ENCODE data around the gene MTMR6. TPM values are rescaled to one million over a fixed set of nuclear protein-coding genes. Genes with fewer than 3 reads are reported as not detected.

The MTMR6 gene
- total RNA-seq, 2 donors from 2014 or later = 6.3 to 7.7 TPM

DNA sequence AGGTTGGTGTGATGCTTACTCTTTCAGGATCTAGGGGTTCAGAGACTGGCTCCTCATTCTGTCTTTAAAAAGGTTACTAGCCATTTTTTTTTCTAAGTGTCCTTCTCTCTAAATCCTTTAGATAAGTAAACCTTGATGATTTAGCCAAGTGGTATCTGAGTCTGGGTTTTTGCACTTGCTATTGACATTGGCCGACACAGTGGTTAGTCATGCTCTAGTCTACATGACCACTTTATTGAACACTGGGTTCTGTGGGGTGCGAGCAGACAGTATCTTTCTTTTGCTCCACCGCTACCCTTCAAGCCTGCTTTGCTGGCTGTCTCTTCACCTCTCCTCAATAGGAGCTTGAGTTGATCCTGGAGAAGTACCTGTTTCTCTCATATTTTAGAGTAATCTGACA is 7.9 kb upstream of the MTMR6 start:
- H3K27ac Mint-ChIP-seq = no peak overlapping the region

DNA sequence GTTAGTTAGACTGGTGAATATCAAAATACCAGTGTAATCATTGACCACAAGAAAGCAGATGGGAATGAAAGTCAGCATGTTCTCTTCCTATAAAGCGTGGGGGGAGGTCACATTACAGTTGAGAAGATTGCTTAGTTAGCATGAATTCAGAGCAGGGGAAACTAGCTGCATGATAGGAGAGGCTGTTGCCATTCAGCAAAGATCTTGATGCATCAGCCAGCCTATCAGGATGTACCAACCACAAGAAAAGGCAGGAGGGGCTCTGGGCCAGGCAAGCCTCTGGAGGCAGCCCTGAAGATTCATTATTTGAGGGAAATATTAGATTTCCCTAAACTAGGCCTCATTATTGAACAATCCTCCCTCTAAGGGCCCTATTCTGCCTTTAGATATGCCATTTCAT is 5.0 kb upstream of the MTMR6 start:
- Histone ChIP-seq H3K27me3 (ENCODE audit: control insufficient read depth, insufficient read depth, low read length, poor library complexity, severe bottlenecking) (peaks cover 38% of the 10 kb centered on the region), H3K9me3 (ENCODE audit: control insufficient read depth, low read length) (no peaks in the 10 kb centered on the region), H3K27ac (ENCODE audit: low read depth, low read length) (no peak overlapping the region), H3K9ac (ENCODE audit: extremely low read depth, low read length, poor library complexity, severe bottlenecking) (no peak overlapping the region), H3K4me1 (ENCODE audit: control insufficient read depth, insufficient read depth, low read length) (no peaks in the 10 kb centered on the region), H3K36me3 (ENCODE audit: control insufficient read depth, insufficient read depth, low read length) (no peaks in the 10 kb centered on the region), H3K4me3 (ENCODE audit: low read length) (no peak overlapping the region)
- TF ChIP-seq, protein P1, sequence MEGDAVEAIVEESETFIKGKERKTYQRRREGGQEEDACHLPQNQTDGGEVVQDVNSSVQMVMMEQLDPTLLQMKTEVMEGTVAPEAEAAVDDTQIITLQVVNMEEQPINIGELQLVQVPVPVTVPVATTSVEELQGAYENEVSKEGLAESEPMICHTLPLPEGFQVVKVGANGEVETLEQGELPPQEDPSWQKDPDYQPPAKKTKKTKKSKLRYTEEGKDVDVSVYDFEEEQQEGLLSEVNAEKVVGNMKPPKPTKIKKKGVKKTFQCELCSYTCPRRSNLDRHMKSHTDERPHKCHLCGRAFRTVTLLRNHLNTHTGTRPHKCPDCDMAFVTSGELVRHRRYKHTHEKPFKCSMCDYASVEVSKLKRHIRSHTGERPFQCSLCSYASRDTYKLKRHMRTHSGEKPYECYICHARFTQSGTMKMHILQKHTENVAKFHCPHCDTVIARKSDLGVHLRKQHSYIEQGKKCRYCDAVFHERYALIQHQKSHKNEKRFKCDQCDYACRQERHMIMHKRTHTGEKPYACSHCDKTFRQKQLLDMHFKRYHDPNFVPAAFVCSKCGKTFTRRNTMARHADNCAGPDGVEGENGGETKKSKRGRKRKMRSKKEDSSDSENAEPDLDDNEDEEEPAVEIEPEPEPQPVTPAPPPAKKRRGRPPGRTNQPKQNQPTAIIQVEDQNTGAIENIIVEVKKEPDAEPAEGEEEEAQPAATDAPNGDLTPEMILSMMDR (conservative IDR thresholded peaks at IDR 0.05) = no peak
- H3K4me1 Mint-ChIP-seq = no peaks in the 10 kb centered on the region
- H3K27me3 Mint-ChIP-seq (ENCODE audit: insufficient read depth) = peaks cover 40% of the 10 kb centered on the region
- no peak for DNase-seq
- WGBS, 2 experiments (ENCODE audit: insufficient coverage in 1 of 2, insufficient read length in 1 of 2) = 79 to 82% methylated on average over 1 of the region's 1 CpG
- H3K4me3 Mint-ChIP-seq = no peak overlapping the region
- no peaks in the 10 kb centered on the region for H3K36me3 Mint-ChIP-seq (ENCODE audit: low read depth)
- no peaks in the 10 kb centered on the region for H3K9me3 Mint-ChIP-seq
- no peak overlapping the region for H3K27ac Mint-ChIP-seq

More for the DNA sequence above, 7.9 kb upstream of the MTMR6 start:
- WGBS, 2 experiments (ENCODE audit: insufficient coverage in 1 of 2, insufficient read length in 1 of 2) = 93 to 97% methylated on average over 3 of the region's 3 CpGs
- Histone ChIP-seq H3K27ac (ENCODE audit: low read depth, low read length) (no peak overlapping the region), H3K9ac (ENCODE audit: extremely low read depth, low read length, poor library complexity, severe bottlenecking) (no peak overlapping the region), H3K27me3 (ENCODE audit: control insufficient read depth, insufficient read depth, low read length, poor library complexity, severe bottlenecking) (peaks cover 47% of the 10 kb centered on the region), H3K4me1 (ENCODE audit: control insufficient read depth, insufficient read depth, low read length) (no peaks in the 10 kb centered on the region), H3K36me3 (ENCODE audit: control insufficient read depth, insufficient read depth, low read length) (no peaks in the 10 kb centered on the region), H3K4me3 (ENCODE audit: low read length) (no peak overlapping the region), H3K9me3 (ENCODE audit: control insufficient read depth, low read length) (peaks cover under 1% of the 10 kb centered on the region)
- no peaks in the 10 kb centered on the region for H3K36me3 Mint-ChIP-seq (ENCODE audit: low read depth)
- H3K27me3 Mint-ChIP-seq (ENCODE audit: insufficient read depth) = peaks cover 55% of the 10 kb centered on the region
- peaks cover 2% of the 10 kb centered on the region for H3K9me3 Mint-ChIP-seq
- H3K4me3 Mint-ChIP-seq = no peak overlapping the region
- TF ChIP-seq, protein P1 (conservative IDR thresholded peaks at IDR 0.05) = no peak
- H3K4me1 Mint-ChIP-seq = no peaks in the 10 kb centered on the region
- DNase-seq = no peak

DNA sequence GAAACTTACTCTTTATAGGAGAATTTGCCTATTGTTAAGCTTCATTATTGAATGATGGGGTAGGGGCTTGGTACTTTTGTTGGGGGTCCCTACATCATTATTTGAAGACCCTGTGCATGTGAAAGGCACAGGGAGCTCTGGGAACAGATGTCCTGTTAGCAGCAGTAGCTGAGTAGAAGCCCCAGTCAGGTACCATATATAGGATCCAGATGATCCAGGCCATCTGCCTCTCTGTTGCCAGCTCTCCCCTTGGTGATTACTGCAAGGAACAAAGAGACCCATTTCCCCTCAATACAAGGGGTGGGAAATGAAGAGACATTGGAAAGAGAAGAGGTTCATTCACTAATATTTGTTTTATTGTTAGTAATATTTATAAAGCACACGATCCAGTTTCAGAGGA is 4.4 kb upstream of the MTMR6 start:
- H3K4me1 ChIP-seq (ENCODE audit: control insufficient read depth, insufficient read depth, low read length) = no peaks in the 10 kb centered on the region
- H3K9ac ChIP-seq (ENCODE audit: extremely low read depth, low read length, poor library complexity, severe bottlenecking) = no peak overlapping the region
- H3K27me3 ChIP-seq (ENCODE audit: control insufficient read depth, insufficient read depth, low read length, poor library complexity, severe bottlenecking) = peaks cover 32% of the 10 kb centered on the region
- WGBS, 2 experiments (ENCODE audit: insufficient coverage in 1 of 2, insufficient read length in 1 of 2) = 82% methylated on average over 1 of the region's 1 CpG; no CpG with 5 or more reads in 1 of the 2 experiments
- Mint-ChIP-seq H3K27ac (no peak overlapping the region), H3K9me3 (no peaks in the 10 kb centered on the region), H3K36me3 (ENCODE audit: low read depth) (no peaks in the 10 kb centered on the region), H3K4me3 (no peak overlapping the region), H3K4me1 (no peaks in the 10 kb centered on the region), H3K27me3 (ENCODE audit: insufficient read depth) (peaks cover 34% of the 10 kb centered on the region)
- no peaks in the 10 kb centered on the region for H3K36me3 ChIP-seq (ENCODE audit: control insufficient read depth, insufficient read depth, low read length)
- no peaks in the 10 kb centered on the region for H3K9me3 ChIP-seq (ENCODE audit: control insufficient read depth, low read length)
- no peak for DNase-seq
- H3K4me3 ChIP-seq (ENCODE audit: low read length) = no peak overlapping the region
- TF ChIP-seq, protein P1 (conservative IDR thresholded peaks at IDR 0.05) = no peak
- H3K27ac ChIP-seq (ENCODE audit: low read depth, low read length) = no peak overlapping the region
